HG02943 (cell line): Measurements from ENCODE around the gene UBAP1L.
"Not testable (repeated sequence)": the region's sequence is repeated elsewhere in the genome, so short reads cannot be mapped to it uniquely, and the experiment has no call there.

Experiments
- ATAC-seq: cut with Tn5 transposase; IDR thresholded peaks from one replicate; pipeline ENCODE4 v1.9.1; 2021; ENCODE audit warnings: mild to moderate bottlenecking, low read depth, moderate library complexity; ENCODE audit not compliant: unreplicated experiment

The UBAP1L gene

DNA sequence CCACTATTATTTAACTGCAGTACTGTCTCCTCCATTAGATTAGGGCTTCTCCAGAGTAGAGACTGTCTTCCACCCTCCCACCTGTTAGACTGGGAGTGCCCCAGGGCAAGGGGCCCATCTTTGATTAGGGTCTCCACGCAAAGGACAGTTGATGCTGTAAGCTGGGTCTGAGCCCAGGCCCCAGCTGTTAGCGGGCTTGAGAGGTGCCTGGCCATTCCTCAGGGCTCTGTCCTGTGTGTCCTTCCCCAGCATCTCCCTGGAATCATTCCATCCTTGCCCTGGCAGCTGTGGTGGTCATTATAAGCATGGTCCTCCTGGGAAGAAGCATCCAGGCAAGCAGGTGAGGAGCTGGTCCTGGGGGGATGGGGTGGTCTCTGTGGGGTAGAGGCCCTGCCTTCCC lies 63.7 kb downstream of the UBAP1L start:
- ATAC-seq, result no peak

DNA sequence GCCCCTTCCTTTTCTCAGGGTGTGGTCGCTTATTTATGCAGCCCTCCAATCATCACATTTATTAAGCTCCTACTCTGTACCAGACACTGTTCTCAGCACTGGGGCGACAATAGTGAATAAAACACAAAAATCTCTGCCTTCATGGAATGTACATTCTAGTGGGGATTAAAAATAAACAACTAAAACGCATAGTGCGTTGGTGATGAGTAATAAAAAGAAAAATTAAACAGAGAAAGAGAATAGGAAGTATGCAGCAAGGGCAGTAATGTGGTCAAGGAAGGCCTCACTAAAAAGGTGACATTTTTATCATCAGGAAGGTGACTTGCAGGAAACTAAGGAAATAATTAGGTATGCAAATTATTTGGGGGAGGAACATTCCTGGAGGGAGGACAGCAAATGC lies 64.7 kb downstream of the UBAP1L start:
- no peak for ATAC-seq

DNA sequence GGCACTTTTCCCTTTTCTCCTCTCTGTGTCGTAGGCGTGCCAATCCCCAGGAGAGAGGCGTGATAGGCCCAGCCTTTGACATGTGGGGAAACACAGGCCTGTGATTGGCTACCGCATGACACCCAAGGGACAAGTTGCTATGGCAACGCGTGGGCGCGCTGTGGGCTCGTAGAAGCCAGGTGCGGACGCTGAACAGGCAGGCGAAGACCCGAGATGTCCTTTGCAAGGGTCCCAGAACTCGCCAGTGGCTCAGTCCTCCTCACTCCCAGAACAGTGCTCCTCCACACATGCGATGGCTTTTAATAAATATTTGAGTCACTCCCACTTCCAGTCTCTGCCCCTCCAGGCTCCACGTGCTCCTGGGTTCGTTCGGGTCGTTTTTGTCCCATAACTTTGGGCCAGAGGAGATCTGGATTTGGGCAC lies 65.6 kb downstream of the UBAP1L start:
- peak; percentile 81 for ATAC-seq

DNA sequence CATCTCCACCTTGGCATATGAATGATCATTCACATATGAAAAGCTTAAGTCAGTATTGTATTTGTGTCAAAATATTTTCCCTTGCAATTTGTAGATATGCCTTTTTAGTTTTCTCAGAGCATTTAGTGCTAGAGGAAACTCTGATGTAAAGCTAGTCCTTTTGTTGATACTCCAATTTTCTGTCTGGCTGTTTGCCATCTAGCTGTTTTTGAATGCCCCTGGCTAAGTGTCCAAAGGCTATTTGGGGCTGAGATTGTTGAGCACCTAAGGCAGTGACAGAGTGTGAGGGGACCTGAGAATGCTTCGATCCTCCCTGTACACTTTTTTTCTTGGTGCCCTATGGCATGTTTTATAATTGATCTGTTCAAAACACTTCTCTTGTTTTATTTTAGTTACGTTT lies 66.8 kb downstream of the UBAP1L start:
- no peak for ATAC-seq

DNA sequence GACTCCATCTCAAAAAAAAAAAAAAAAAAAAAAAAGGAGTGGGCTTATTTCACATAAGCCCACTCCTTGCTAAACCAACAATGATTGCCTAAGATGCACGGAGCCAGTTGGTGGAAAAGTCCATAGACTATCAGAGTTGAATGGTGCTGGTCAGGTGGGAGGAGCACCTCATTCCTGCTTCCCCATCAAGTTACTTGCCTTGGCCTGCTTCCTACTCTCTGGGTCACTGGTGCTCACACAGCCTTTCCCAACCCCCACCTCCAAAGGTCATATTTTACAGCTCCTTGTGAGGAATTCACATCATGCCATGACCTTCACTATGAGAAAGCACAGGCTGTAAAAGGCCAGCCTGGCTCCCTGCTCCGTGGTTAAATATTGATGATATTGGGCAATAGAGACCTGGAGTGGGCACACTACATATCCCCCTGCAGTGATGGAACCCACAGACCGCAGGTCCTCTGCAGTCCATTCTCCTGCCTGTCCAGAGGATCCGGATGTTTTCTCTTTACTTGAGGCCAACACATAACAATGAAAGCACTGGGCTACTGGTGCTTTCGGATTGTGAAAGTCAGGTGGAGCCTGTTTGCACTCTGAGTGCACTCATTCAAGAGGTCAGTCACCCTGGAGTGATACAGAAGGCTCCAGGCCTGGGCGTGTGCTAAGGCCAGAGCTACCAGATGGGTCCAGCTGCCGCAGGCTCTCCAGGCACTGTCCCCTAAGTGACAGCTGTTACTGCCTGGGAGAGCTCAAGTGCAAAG lies 70.1 kb downstream of the UBAP1L start, which contains the start of gene SLC51B:
TSS of gene SLC51B (plus strand) at position 664 of the 758 bp plus-strand sequence. CDS start 4,618 bp downstream, outside the sequence.
- no peak for ATAC-seq

DNA sequence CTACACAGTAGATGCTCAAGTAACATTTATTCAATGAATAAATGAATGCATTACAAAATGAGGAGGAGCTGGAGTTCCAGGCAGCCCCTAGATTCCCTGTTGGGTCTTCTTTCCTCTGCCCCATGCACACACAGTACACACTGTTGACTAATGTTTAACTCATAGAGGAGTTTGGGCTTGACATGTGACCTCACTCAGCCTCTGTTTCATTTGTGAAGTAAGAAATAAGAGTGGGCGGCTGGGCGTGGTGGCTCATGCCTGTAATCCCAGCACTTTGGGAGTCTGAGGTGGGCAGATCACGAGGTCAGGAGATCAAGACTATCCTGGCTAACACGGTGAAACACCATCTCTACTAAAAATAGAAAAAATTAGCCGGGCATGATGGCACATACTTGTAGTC lies 70.8 kb downstream of the UBAP1L start:
- ATAC-seq, result not testable (repeated sequence)

DNA sequence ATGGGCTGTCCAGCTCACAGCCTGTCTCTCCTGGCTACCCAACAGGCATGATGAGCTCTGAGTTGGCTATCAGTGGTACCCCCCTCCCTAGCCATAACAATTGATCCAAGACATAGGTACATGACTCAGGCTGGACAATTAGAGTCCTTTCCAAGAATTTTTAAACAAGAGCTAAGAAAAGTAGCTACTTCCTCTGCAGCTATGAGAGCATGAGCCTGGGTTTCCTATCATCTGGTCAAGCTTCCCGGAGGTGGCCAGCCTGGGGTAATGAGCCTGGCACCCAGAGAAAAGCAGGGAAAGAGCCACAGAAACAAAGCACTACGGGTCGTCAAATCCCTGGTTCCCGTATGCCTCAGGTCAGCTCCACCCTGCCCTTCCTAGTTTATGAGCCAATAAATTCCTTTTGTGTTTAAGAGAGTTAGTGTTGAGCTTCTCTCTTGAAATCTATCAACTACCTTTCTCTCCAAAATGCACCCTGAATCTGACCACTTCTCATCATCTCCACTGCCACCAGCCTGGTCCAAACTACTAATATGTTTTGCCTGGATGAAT lies 72.1 kb downstream of the UBAP1L start:
- no peak for ATAC-seq
